A673 (cell line): Measurements from ENCODE around the gene ZNHIT6. TPM values are rescaled to one million over a fixed set of nuclear protein-coding genes. Genes with fewer than 3 reads are reported as not detected.

Experiments used
- BruUV-seq: library from RNA; stranded (reverse); fragments of 400-500 nt; replicated peaks from 2 replicates; lab custom pipeline; 2021; lab: Mats Ljungman, UMichigan
- CTCF ChIA-PET: fragments of 300-600 bp; sonication (Branson Sonifier 250); formaldehyde crosslinking; loops from one replicate; lab custom pipeline; 2022; ENCODE audit warnings: antibody characterized with exemption; lab: Charles Lee
- POLR2A ChIA-PET: fragments of 300-600 bp; sonication (Branson Sonifier 250); formaldehyde crosslinking; loops from one replicate; lab custom pipeline; 2022; ENCODE audit warnings: antibody characterized with exemption; ENCODE audit not compliant: low non-redundant PET; lab: Charles Lee
- DNase-seq: peaks from one replicate; pipeline ENCODE4 v3.0.0-alpha.2; 2015; ENCODE audit warnings: low spot score
- H3K27ac ChIP-seq: fragments of 200-600 bp; sonication (generic); 2 replicates; pipeline ENCODE4 v1.5.1; 2016; ENCODE audit warnings: mixed run types, low read depth, mild to moderate bottlenecking, mixed read lengths, antibody characterized with exemption, low read length; ENCODE audit not compliant: poor library complexity, severe bottlenecking
- H3K27me3 ChIP-seq: fragments of 200-600 bp; sonication (generic); replicated peaks from 2 replicates; pipeline ENCODE4 v1.6.1; 2017; ENCODE audit warnings: mixed run types, low read depth, mild to moderate bottlenecking, mixed read lengths, antibody characterized with exemption, low read length; ENCODE audit not compliant: insufficient read depth, poor library complexity
- H3K36me3 ChIP-seq: fragments of 200-600 bp; sonication (generic); 2 replicates; pipeline ENCODE4 v1.6.1; 2016; ENCODE audit warnings: mixed run types, mild to moderate bottlenecking, mixed read lengths, antibody characterized with exemption, low read length; ENCODE audit not compliant: insufficient read depth, poor library complexity, severe bottlenecking
- H3K4me1 ChIP-seq: fragments of 200-600 bp; sonication (generic); 2 replicates; pipeline ENCODE4 v1.6.1; 2017; ENCODE audit warnings: mixed run types, mild to moderate bottlenecking, mixed read lengths, antibody characterized with exemption, low read length; ENCODE audit not compliant: insufficient read depth, poor library complexity, severe bottlenecking
- H3K4me3 ChIP-seq: fragments of 200-600 bp; sonication (generic); 2 replicates; pipeline ENCODE4 v1.5.1; 2016; ENCODE audit warnings: low read depth, mixed run types, mild to moderate bottlenecking, mixed read lengths, low read length; ENCODE audit not compliant: poor library complexity, severe bottlenecking
- H3K9me3 ChIP-seq: fragments of 200-600 bp; sonication (generic); 2 replicates; pipeline ENCODE4 v1.6.1; 2016; ENCODE audit warnings: mixed run types, low read depth, mild to moderate bottlenecking, mixed read lengths, antibody characterized with exemption, low read length; ENCODE audit not compliant: poor library complexity, severe bottlenecking
- EZH2 ChIP-seq: fragments of 200-600 bp; sonication (generic); IDR thresholded peaks from 2 replicates; pipeline ENCODE4 v1.6.1; 2017; ENCODE audit warnings: borderline replicate concordance, low read depth, mild to moderate bottlenecking, mixed read lengths, antibody characterized with exemption, low read length; ENCODE audit not compliant: poor library complexity, severe bottlenecking
- intact Hi-C: fragments of 100-400 bp; cut with micrococcal nuclease; formaldehyde crosslinking; loops from one replicate; pipeline ENCODE4 v1.10.0; 2022; ENCODE audit not compliant: unreplicated experiment
- total RNA-seq: library from RNA; stranded (reverse); gene quantifications from 2 replicates; pipeline ENCODE4 v1.2.3, GENCODE V29; 2021
- TF ChIP-seq, protein P1 (sequence below): fragments of 300-800, 200-600 bp; sonication (generic); conservative IDR thresholded peaks from 2 replicates; pipeline ENCODE4 v1.5.1; 2017; ENCODE audit warnings: low read depth, mild to moderate bottlenecking, antibody characterized with exemption, low read length, moderate library complexity, mixed read lengths

The ZNHIT6 gene
- total RNA-seq, 1 experiment from 2014 or later = 37.6 TPM

DNA sequence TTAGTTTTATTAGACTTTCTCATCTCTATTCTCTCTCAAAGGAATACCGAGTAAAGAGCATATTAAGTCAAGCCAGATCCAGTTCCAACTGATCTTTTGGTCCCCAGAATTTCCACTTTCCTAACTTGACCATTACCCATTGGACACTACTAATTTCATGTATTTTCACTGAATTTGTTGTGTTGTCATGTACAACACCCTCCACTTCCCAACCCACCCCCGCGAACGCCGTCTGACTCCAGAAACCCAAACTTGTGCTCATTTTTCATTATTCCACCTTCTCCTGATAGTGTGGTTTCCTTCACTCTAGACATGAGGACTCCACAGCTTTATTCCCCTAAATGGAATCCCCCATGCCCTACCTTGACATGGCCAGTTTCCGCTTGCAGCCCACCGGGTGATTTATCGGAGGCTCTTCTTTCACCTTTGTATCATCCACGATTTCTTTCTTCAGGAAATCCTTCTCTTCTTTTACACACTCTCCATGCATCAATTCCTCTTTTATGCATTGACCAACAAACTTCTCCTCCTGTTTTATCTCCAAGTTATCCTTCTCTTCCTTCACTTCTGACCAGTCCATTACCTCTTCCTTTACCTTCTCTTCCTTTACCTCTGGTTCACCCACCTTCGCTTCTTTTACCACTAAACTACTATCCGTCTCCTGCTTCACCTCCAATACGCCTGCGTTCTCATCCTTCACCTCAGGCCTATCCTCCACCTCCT lies 805 bp downstream of the ZNHIT6 start:
- Histone ChIP-seq H3K4me1 (peaks cover 10% of the 10 kb centered on the region), H3K4me3 (peak overlapping the region; percentile 90), H3K27ac (peak overlapping the region; percentile 75), H3K36me3 (peaks cover 19% of the 10 kb centered on the region), H3K9me3 (no peaks in the 10 kb centered on the region), H3K27me3 (no peaks in the 10 kb centered on the region)
- intact Hi-C loops = loop anchor here (10.0 kb wide), 1 partner anchor 177 kb away; no protein-coding TSS in a partner anchor
- POLR2A ChIA-PET = no interaction called here
- CTCF ChIA-PET = interaction anchor here (1.2 to 1.4 kb wide), 2 partner anchors 15 to 296 kb away, joined by 3 to 5 read pairs; no protein-coding TSS in a partner anchor
- DNase-seq = no peak
- BruUV-seq = no TSS peak
- TF ChIP-seq, protein P1, sequence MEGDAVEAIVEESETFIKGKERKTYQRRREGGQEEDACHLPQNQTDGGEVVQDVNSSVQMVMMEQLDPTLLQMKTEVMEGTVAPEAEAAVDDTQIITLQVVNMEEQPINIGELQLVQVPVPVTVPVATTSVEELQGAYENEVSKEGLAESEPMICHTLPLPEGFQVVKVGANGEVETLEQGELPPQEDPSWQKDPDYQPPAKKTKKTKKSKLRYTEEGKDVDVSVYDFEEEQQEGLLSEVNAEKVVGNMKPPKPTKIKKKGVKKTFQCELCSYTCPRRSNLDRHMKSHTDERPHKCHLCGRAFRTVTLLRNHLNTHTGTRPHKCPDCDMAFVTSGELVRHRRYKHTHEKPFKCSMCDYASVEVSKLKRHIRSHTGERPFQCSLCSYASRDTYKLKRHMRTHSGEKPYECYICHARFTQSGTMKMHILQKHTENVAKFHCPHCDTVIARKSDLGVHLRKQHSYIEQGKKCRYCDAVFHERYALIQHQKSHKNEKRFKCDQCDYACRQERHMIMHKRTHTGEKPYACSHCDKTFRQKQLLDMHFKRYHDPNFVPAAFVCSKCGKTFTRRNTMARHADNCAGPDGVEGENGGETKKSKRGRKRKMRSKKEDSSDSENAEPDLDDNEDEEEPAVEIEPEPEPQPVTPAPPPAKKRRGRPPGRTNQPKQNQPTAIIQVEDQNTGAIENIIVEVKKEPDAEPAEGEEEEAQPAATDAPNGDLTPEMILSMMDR = no peak
- no peak for TF ChIP-seq EZH2

DNA sequence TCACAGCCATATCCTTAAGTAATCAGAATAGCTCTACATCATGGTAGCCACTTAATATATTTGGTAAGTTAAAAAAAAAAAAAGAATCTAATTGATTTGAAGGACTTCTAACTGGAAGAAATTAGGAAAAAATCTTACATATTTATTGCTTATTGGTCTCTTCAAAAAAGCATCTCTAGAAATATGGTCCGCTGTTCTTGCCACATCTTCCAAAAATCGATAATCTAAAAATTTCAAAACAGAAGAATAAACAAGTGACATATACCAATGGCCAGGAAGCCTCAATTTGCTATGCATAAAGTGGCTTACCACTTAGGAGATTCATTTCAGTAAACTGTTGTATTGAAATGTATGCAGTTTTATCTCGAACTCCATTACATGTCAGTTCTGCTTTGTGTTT lies 2.3 kb downstream of the ZNHIT6 start:
- no TSS peak for BruUV-seq
- Histone ChIP-seq H3K9me3 (no peaks in the 10 kb centered on the region), H3K27me3 (no peaks in the 10 kb centered on the region), H3K4me3 (no peak overlapping the region), H3K27ac (no peak overlapping the region), H3K4me1 (peaks cover 10% of the 10 kb centered on the region), H3K36me3 (peaks cover 24% of the 10 kb centered on the region)
- ChIA-PET CTCF (no interaction called here), POLR2A (no interaction called here)
- intact Hi-C loops = loop anchor here (10.0 kb wide), 1 partner anchor 179 kb away; no protein-coding TSS in a partner anchor
- no peak for TF ChIP-seq EZH2
- TF ChIP-seq, protein P1 = no peak
- DNase-seq = no peak

DNA sequence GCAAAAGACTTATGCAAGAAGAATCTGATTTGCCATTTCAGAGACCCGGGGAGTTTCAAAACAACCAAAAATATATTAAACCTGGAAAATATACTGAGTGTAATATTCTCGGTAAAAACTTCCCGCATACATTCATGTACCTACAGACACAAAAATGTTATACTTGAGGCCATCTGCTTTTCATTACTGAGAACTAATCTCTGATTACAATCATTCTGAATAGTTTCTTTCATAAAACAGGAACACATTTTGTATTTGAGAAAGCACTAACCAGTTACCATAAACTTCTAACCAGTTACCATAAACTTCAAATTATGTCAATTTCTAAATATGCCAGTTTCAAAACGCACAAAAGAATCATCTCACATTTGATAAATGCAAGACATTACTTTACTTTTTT lies 7.8 kb downstream of the ZNHIT6 start:
- no TSS peak for BruUV-seq
- Histone ChIP-seq H3K9me3 (no peaks in the 10 kb centered on the region), H3K27me3 (no peaks in the 10 kb centered on the region), H3K4me3 (no peak overlapping the region), H3K36me3 (peaks cover 19% of the 10 kb centered on the region), H3K27ac (no peak overlapping the region), H3K4me1 (peaks cover 9% of the 10 kb centered on the region)
- peak; percentile 18 for DNase-seq
- ChIA-PET CTCF (no interaction called here), POLR2A (no interaction called here)
- no peak for TF ChIP-seq EZH2
- TF ChIP-seq, protein P1 = no peak
- intact Hi-C loops = loop anchor here (10.0 kb wide), 1 partner anchor 184 kb away; no protein-coding TSS in a partner anchor
